HG03025 (cell line): ENCODE results near the gene HGF.

Source experiments
- ATAC-seq: cut with Tn5 transposase; IDR thresholded peaks from one replicate; pipeline ENCODE4 v1.9.1; 2021; ENCODE audit warnings: mild to moderate bottlenecking, moderate library complexity; ENCODE audit not compliant: unreplicated experiment, low FRiP score

Gene HGF

GRCh38 chr7:81688622-81689411 is 81.0 kb downstream of the HGF start:
- ATAC-seq: no peak

- ATAC-seq: no peak
Measured at GRCh38 chr7:81687062-81687461, 82.8 kb downstream of the HGF start.

GRCh38 chr7:81685270-81685868 is 84.5 kb downstream of the HGF start:
- no peak for ATAC-seq

GRCh38 chr7:81684514-81685269 is 85.2 kb downstream of the HGF start:
- no peak for ATAC-seq

- ATAC-seq: no peak
Measured at GRCh38 chr7:81684033-81684432, 85.8 kb downstream of the HGF start.

GRCh38 chr7:81682873-81683272 is 87.0 kb downstream of the HGF start:
- no peak for ATAC-seq

GRCh38 chr7:81680120-81680519 is 89.7 kb downstream of the HGF start:
- no peak for ATAC-seq

- no peak for ATAC-seq
Measured at GRCh38 chr7:81676813-81677212, 93.0 kb downstream of the HGF start.

- ATAC-seq: no peak
Measured at GRCh38 chr7:81676105-81676811, 93.6 kb downstream of the HGF start.

GRCh38 chr7:81674431-81674830 is 95.4 kb downstream of the HGF start:
- no peak for ATAC-seq

- no peak for ATAC-seq
Measured at GRCh38 chr7:81672872-81673271, 97.0 kb downstream of the HGF start.

- no peak for ATAC-seq
Measured at GRCh38 chr7:81669476-81670105, 100.3 kb downstream of the HGF start.

- no peak for ATAC-seq
Measured at GRCh38 chr7:81666209-81666608, 103.6 kb downstream of the HGF start.

- ATAC-seq: no peak
Measured at GRCh38 chr7:81665236-81665635, 104.6 kb downstream of the HGF start.

- no peak for ATAC-seq
Measured at GRCh38 chr7:81664304-81664703, 105.5 kb downstream of the HGF start.

GRCh38 chr7:81662531-81662930 is 107.3 kb downstream of the HGF start:
- no peak for ATAC-seq

- no peak for ATAC-seq
Measured at GRCh38 chr7:81659697-81660395, 110.0 kb downstream of the HGF start.

GRCh38 chr7:81657551-81657950 is 112.3 kb downstream of the HGF start:
- ATAC-seq: no peak

GRCh38 chr7:81655271-81655670 is 114.6 kb downstream of the HGF start:
- no peak for ATAC-seq

- no peak for ATAC-seq
Measured at GRCh38 chr7:81652225-81652624, 117.6 kb downstream of the HGF start.
